Neuron (in vitro differentiated cells): ENCODE data around the gene RNF223.

Experiments
- H2AFZ ChIP-seq: one replicate; pipeline ENCODE4 v1.6.1; 2013; ENCODE audit warnings: low read depth, mild to moderate bottlenecking, inconsistent platforms, low read length, moderate library complexity
- H3K27me3 ChIP-seq: one replicate; pipeline ENCODE4 v1.6.1; 2013; ENCODE audit warnings: low read length; ENCODE audit not compliant: insufficient read depth
- H3K36me3 ChIP-seq: one replicate; pipeline ENCODE4 v1.6.1; 2013; ENCODE audit warnings: low read length; ENCODE audit not compliant: insufficient read depth
- H3K4me1 ChIP-seq: one replicate; pipeline ENCODE4 v1.6.1; 2013; ENCODE audit warnings: low read length; ENCODE audit not compliant: insufficient read depth
- H3K4me3 ChIP-seq: 2 replicates; pipeline ENCODE4 v1.5.1; 2013; ENCODE audit warnings: mild to moderate bottlenecking, low read length, moderate library complexity
- H3K9me3 ChIP-seq: one replicate; pipeline ENCODE4 v1.6.1; 2013; ENCODE audit warnings: low read length

RNF223 gene

GRCh38 chr1:1043411-1043810, 30.7 kb downstream of the RNF223 start:
- no peaks in the 10 kb centered on the region for H3K4me1 ChIP-seq
- no peaks in the 10 kb centered on the region for H3K27me3 ChIP-seq
- no peak overlapping the region for H3K4me3 ChIP-seq
- H3K9me3 ChIP-seq, result no peaks in the 10 kb centered on the region
- no peak overlapping the region for H2AFZ ChIP-seq
- H3K36me3 ChIP-seq, result peaks cover 60% of the 10 kb centered on the region

GRCh38 chr1:1042835-1043234, 31.3 kb downstream of the RNF223 start:
- H3K4me3 ChIP-seq, result no peak overlapping the region
- peaks cover 65% of the 10 kb centered on the region for H3K36me3 ChIP-seq
- no peak overlapping the region for H2AFZ ChIP-seq
- H3K9me3 ChIP-seq, result no peaks in the 10 kb centered on the region
- H3K4me1 ChIP-seq, result no peaks in the 10 kb centered on the region
- no peaks in the 10 kb centered on the region for H3K27me3 ChIP-seq

- H3K4me3 ChIP-seq, result no peak overlapping the region
- H3K36me3 ChIP-seq, result peaks cover 61% of the 10 kb centered on the region
- H3K4me1 ChIP-seq, result no peaks in the 10 kb centered on the region
- H3K9me3 ChIP-seq, result no peaks in the 10 kb centered on the region
- no peaks in the 10 kb centered on the region for H3K27me3 ChIP-seq
- H2AFZ ChIP-seq, result no peak overlapping the region
Observed at GRCh38 chr1:1041873-1042272, 32.2 kb downstream of the RNF223 start.

- Histone ChIP-seq H3K4me1 (no peaks in the 10 kb centered on the region), H3K9me3 (no peaks in the 10 kb centered on the region), H3K27me3 (no peaks in the 10 kb centered on the region), H2AFZ (no peak overlapping the region), H3K4me3 (no peak overlapping the region), H3K36me3 (peaks cover 56% of the 10 kb centered on the region)
Observed at GRCh38 chr1:1041092-1041523, 33.0 kb downstream of the RNF223 start.

GRCh38 chr1:1040004-1040991, 33.8 kb downstream of the RNF223 start:
- no peak overlapping the region for H2AFZ ChIP-seq
- peaks cover 48% of the 10 kb centered on the region for H3K36me3 ChIP-seq
- H3K4me3 ChIP-seq, result no peak overlapping the region
- no peaks in the 10 kb centered on the region for H3K27me3 ChIP-seq
- no peaks in the 10 kb centered on the region for H3K9me3 ChIP-seq
- H3K4me1 ChIP-seq, result no peaks in the 10 kb centered on the region

- no peaks in the 10 kb centered on the region for H3K27me3 ChIP-seq
- H3K9me3 ChIP-seq, result no peaks in the 10 kb centered on the region
- no peak overlapping the region for H2AFZ ChIP-seq
- H3K36me3 ChIP-seq, result peaks cover 39% of the 10 kb centered on the region
- H3K4me1 ChIP-seq, result peaks cover 2% of the 10 kb centered on the region
- no peak overlapping the region for H3K4me3 ChIP-seq
Observed at GRCh38 chr1:1039145-1039910, 34.8 kb downstream of the RNF223 start.

- Histone ChIP-seq H3K9me3 (no peaks in the 10 kb centered on the region), H2AFZ (no peak overlapping the region), H3K27me3 (no peaks in the 10 kb centered on the region), H3K36me3 (peaks cover 32% of the 10 kb centered on the region), H3K4me3 (no peak overlapping the region), H3K4me1 (peaks cover 4% of the 10 kb centered on the region)
Observed at GRCh38 chr1:1038694-1039093, 35.4 kb downstream of the RNF223 start.

GRCh38 chr1:1037366-1038327, 36.5 kb downstream of the RNF223 start:
- Histone ChIP-seq H3K4me3 (no peak overlapping the region), H3K4me1 (peaks cover 6% of the 10 kb centered on the region), H3K36me3 (peaks cover 23% of the 10 kb centered on the region), H3K27me3 (no peaks in the 10 kb centered on the region), H3K9me3 (no peaks in the 10 kb centered on the region), H2AFZ (no peak overlapping the region)

GRCh38 chr1:1035291-1035943, 38.7 kb downstream of the RNF223 start:
- peaks cover 16% of the 10 kb centered on the region for H3K36me3 ChIP-seq
- H3K9me3 ChIP-seq, result no peaks in the 10 kb centered on the region
- no peak overlapping the region for H2AFZ ChIP-seq
- H3K4me3 ChIP-seq, result no peak overlapping the region
- H3K27me3 ChIP-seq, result no peaks in the 10 kb centered on the region
- peaks cover 22% of the 10 kb centered on the region for H3K4me1 ChIP-seq

GRCh38 chr1:1034439-1034781, 39.7 kb downstream of the RNF223 start:
- peaks cover 16% of the 10 kb centered on the region for H3K36me3 ChIP-seq
- H3K4me3 ChIP-seq, result peak overlapping the region; percentile 40
- H3K4me1 ChIP-seq, result peaks cover 22% of the 10 kb centered on the region

GRCh38 chr1:1033731-1034438, 40.2 kb downstream of the RNF223 start:
- H3K4me1 ChIP-seq, result peaks cover 22% of the 10 kb centered on the region
- H3K36me3 ChIP-seq, result peaks cover 16% of the 10 kb centered on the region
- H3K4me3 ChIP-seq, result peak overlapping the region; percentile 40
- no peaks in the 10 kb centered on the region for H3K9me3 ChIP-seq
- H2AFZ ChIP-seq, result no peak overlapping the region
- no peaks in the 10 kb centered on the region for H3K27me3 ChIP-seq

More at GRCh38 chr1:1034439-1034781, 39.7 kb downstream of the RNF223 start:
- H3K9me3 ChIP-seq, result no peaks in the 10 kb centered on the region
- no peaks in the 10 kb centered on the region for H3K27me3 ChIP-seq
- no peak overlapping the region for H2AFZ ChIP-seq
